GM06990 (cell line): ENCODE data around the gene GREB1.

Experiments used
- DNase-seq: peaks from one replicate; pipeline ENCODE4 v3.0.0-alpha.2; 2011; ENCODE audit not compliant: insufficient read length; ENCODE audit errors: extremely low read depth
- H3K27me3 ChIP-seq: replicated peaks from 2 replicates; pipeline ENCODE4 v1.6.0; 2011; ENCODE audit warnings: low read length; ENCODE audit not compliant: control insufficient read depth, insufficient read depth
- H3K36me3 ChIP-seq: 2 replicates; pipeline ENCODE4 v1.5.1; 2011; ENCODE audit warnings: low read length; ENCODE audit not compliant: control insufficient read depth, insufficient read depth
- H3K4me3 ChIP-seq: replicated peaks from 2 replicates; pipeline ENCODE4 v1.5.1; 2011; ENCODE audit warnings: low read depth, mild to moderate bottlenecking, control low read depth, low read length
- TF ChIP-seq, protein P1 (sequence below): IDR thresholded peaks from 2 replicates; pipeline ENCODE4 v1.5.1; 2011; ENCODE audit warnings: low read length, control low read depth, mild to moderate bottlenecking, inconsistent platforms; ENCODE audit not compliant: insufficient read depth, poor library complexity, severe bottlenecking

The GREB1 gene

DNA sequence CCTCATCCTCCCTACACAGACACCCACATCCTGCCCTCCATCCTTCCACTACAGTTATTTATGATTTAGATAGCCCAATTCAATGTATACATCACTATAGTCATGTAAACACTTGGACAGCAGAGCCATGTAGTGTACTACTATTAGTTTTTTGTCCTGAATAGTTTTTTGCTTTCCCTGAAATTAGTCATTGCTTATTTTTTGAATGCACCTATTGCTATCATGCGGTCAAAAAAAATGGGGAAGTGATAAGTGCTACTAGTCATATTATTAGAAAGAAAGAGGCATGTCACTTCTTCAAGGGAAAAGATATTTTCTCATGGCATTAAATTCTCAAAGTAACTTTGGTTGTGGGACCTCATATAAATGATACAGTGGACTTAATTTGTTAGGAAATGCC lies 6.8 kb upstream of the GREB1 start:
- peak; percentile 59 for DNase-seq
- TF ChIP-seq, protein P1, sequence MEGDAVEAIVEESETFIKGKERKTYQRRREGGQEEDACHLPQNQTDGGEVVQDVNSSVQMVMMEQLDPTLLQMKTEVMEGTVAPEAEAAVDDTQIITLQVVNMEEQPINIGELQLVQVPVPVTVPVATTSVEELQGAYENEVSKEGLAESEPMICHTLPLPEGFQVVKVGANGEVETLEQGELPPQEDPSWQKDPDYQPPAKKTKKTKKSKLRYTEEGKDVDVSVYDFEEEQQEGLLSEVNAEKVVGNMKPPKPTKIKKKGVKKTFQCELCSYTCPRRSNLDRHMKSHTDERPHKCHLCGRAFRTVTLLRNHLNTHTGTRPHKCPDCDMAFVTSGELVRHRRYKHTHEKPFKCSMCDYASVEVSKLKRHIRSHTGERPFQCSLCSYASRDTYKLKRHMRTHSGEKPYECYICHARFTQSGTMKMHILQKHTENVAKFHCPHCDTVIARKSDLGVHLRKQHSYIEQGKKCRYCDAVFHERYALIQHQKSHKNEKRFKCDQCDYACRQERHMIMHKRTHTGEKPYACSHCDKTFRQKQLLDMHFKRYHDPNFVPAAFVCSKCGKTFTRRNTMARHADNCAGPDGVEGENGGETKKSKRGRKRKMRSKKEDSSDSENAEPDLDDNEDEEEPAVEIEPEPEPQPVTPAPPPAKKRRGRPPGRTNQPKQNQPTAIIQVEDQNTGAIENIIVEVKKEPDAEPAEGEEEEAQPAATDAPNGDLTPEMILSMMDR: no peak

DNA sequence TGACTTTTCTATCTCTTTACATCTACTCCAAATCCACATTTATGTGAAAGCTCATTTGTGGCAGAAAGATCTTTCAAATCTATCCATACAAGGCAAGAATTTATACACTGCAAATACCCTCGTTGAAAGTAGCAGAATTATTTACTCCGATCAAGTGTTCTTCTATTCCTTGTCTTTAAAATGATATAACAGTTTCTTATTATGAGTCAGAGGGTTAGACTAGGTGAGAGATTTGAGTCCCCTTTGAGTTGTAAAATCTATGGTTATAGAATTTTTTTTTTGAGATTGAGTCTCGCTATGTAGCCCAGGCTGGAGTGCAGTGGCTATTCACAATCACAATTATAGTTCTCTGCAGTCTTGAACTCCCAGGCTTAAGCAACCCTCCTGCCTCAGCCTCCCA lies 5.6 kb upstream of the GREB1 start:
- no peak overlapping the region for H3K4me3 ChIP-seq
- H3K36me3 ChIP-seq: no peaks in the 10 kb centered on the region
- H3K27me3 ChIP-seq: no peaks in the 10 kb centered on the region; the same call in 1 of the 2 replicates
- no peak for DNase-seq
- TF ChIP-seq, protein P1: no peak

More for the DNA sequence above, 6.8 kb upstream of the GREB1 start:
- no peaks in the 10 kb centered on the region for H3K36me3 ChIP-seq
- no peaks in the 10 kb centered on the region; the same call in 1 of the 2 replicates for H3K27me3 ChIP-seq
- H3K4me3 ChIP-seq: no peak overlapping the region

DNA sequence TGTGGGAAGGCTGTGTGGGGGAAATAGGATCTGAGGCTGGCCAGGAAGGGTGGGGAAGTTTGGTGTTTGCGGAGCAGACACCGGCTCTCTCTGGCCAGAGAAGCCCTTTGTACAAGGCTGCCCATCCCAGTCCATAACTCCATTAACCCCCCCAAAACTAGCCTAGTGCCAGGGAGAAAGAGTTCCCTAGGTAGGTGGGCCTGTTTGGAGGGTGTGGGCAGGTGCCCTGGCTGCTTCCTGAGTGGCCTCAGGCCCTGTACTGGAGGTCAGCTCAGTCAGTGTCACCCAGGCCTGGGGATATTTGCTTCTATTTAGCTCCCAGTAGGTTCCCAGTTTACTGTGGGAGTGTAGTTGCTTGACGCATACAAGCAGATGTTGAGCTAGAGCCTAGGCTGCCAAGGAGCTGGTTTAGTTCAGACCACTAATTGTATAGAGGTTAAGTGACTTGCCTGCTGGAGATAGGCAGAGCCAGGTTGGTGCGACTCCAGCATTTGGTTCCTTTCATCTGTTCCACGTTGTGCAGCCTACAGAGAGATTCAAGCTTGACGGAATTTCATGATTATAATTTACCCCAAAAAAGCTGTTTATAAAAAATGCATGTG lies 2.9 kb upstream of the GREB1 start:
- H3K27me3 ChIP-seq: no peaks in the 10 kb centered on the region; the same call in 1 of the 2 replicates
- no peaks in the 10 kb centered on the region for H3K36me3 ChIP-seq
- no peak for DNase-seq
- TF ChIP-seq, protein P1: no peak
- H3K4me3 ChIP-seq: no peak overlapping the region

DNA sequence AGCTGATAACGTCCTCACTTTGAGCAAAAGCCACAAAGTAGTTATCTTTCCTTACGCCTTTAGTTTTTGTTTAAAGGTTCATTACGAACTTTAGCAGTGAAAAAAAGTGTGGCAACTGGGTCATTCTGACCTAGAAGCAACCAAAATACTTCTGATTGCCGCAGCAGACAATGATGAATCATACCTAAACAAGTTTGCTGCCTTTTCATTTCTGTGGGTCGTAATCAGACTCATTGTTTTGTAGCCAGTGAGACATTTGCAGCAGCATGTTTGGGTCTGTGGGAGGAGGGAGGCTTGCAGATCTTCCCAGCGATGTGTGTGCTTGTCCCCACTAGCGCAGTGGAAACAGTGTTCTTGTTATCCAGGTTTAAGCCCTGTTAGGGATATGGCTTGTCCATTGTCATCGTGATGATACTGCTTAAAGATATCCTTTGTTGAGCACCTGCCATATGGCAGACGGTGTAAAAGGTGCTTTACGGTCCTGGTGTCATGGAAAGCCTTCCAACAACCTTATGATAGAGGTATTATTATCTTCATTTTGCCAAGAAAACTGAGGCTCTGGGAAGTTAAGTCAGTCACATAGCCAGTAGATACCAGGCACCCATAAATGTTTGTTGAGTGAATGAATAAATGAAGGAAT lies 1.3 kb upstream of the GREB1 start:
- TF ChIP-seq, protein P1: no peak
- H3K36me3 ChIP-seq: no peaks in the 10 kb centered on the region
- no peaks in the 10 kb centered on the region; the same call in 1 of the 2 replicates for H3K27me3 ChIP-seq
- no peak for DNase-seq
- no peak overlapping the region for H3K4me3 ChIP-seq

DNA sequence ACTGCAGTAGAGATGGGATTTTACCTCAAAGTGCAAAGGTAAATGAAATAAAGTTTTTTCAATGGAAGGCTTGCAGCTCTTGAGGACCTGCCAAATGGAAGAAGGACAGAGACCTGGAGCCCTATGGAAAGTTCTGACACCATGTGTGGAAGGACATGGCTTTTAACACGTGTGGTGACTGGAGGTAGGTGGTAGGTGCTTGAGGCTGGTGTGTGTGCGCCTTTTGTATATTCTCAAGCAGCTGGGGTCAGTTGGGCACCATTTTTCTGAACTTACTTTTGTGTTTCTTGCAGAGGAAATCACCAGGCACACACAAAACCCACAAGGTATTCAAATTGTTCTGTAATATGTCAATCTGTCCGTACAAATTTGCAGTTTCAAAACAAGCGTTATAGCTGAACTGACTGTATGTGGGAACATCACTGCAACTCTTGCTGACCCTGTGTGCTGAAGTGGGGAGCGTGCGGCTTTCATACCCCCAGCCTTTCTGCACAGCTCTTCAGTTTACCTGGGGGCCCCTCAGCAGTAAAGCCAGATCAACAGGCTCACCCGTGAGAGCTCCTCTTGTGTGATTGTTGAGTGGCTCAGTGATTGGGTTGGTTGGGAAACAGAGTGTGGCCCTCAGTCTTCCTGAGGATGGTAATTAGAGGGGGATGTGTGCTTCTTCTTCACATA lies 363 bp downstream of the GREB1 start:
- DNase-seq: no peak
- no peaks in the 10 kb centered on the region; the same call in 1 of the 2 replicates for H3K27me3 ChIP-seq
- no peaks in the 10 kb centered on the region for H3K36me3 ChIP-seq
- H3K4me3 ChIP-seq: no peak overlapping the region
- TF ChIP-seq, protein P1: no peak
